ENCODE data around the gene PHF24. TPM values are rescaled to one million over a fixed set of nuclear protein-coding genes. Genes with fewer than 3 reads are reported as not detected.
A peak's percentile ranks its signal among the peaks of the same experiment; 100 is the strongest.

PHF24 gene
- total RNA-seq, 1 experiment from 2014 or later: not detected

DNA sequence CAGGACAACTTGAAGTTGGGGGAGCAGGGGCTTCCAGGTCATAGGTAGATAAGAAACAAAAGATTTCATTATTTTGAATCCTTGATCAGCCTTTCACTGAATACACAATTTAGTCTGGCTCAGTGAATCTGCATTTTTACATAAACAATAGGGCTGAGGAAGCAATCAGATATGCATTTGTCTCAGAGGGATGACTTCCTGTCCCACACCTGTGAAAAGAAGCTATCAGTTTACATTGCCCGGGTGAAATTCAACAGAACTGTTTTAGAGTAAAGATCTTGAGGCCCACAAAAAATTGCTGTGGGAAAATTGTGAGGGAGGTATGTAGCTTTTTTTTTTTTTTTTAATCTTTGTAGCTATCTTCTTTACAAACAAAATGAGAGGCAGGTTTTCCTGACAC lies 69.8 kb downstream of the PHF24 start:
- H3K27ac Mint-ChIP-seq (ENCODE audit: low read depth, unreplicated experiment): no peak overlapping the region

GRCh38 chr9:35028341-35028740 lies 70.3 kb downstream of the PHF24 start:
- peaks cover 12% of the 10 kb centered on the region for H3K4me1 Mint-ChIP-seq (ENCODE audit: insufficient read depth, unreplicated experiment)
- no peaks in the 10 kb centered on the region for H3K27me3 Mint-ChIP-seq (ENCODE audit: insufficient read depth, unreplicated experiment)
- no peak overlapping the region for H3K4me3 Mint-ChIP-seq (ENCODE audit: unreplicated experiment)
- no peak overlapping the region for H3K27ac Mint-ChIP-seq (ENCODE audit: low read depth, unreplicated experiment)
- intact Hi-C loops (cut with micrococcal nuclease): no loop called here
- peaks cover 12% of the 10 kb centered on the region for H3K36me3 Mint-ChIP-seq (ENCODE audit: insufficient read depth, unreplicated experiment)
- ChIA-PET CTCF (interaction anchor here (0.6 to 2.3 kb wide), 4 partner anchors 22 to 389 kb away, joined by 3 to 12 read pairs (median 6); partner anchors contain the start of gene DNAJB5), POLR2A (interaction anchor here (1.4 kb wide), 1 partner anchor 14 kb away, joined by 3 read pairs; a partner anchor contains a TSS)
- no TSS peak for BruUV-seq (replicated peaks)
- no peak for TF ChIP-seq CTCF (IDR thresholded peaks at IDR 0.05; ENCODE audit: unreplicated experiment)
- H3K9me3 Mint-ChIP-seq (ENCODE audit: unreplicated experiment): no peaks in the 10 kb centered on the region
- DNase-seq (ENCODE audit: unreplicated experiment): no peak

More for the DNA sequence above, 69.8 kb downstream of the PHF24 start:
- no TSS peak for BruUV-seq (replicated peaks)
- no peak overlapping the region for H3K4me3 Mint-ChIP-seq (ENCODE audit: unreplicated experiment)
- no peaks in the 10 kb centered on the region for H3K9me3 Mint-ChIP-seq (ENCODE audit: unreplicated experiment)
- TF ChIP-seq CTCF (IDR thresholded peaks at IDR 0.05; ENCODE audit: unreplicated experiment): no peak
- H3K27me3 Mint-ChIP-seq (ENCODE audit: insufficient read depth, unreplicated experiment): no peaks in the 10 kb centered on the region
- no peak for DNase-seq (ENCODE audit: unreplicated experiment)
- ChIA-PET POLR2A (no interaction called here), CTCF (interaction anchor here (0.7 to 2.3 kb wide), 4 partner anchors 23 to 129 kb away, joined by 3 to 12 read pairs (median 6); no protein-coding TSS in a partner anchor)
- peaks cover 12% of the 10 kb centered on the region for H3K4me1 Mint-ChIP-seq (ENCODE audit: insufficient read depth, unreplicated experiment)
- intact Hi-C loops (cut with micrococcal nuclease): no loop called here
- peaks cover 9% of the 10 kb centered on the region for H3K36me3 Mint-ChIP-seq (ENCODE audit: insufficient read depth, unreplicated experiment)

GRCh38 chr9:35029241-35029640 lies 71.2 kb downstream of the PHF24 start:
- H3K9me3 Mint-ChIP-seq (ENCODE audit: unreplicated experiment): no peaks in the 10 kb centered on the region
- CTCF ChIA-PET: interaction anchor here (0.6 to 2.3 kb wide), 4 partner anchors 22 to 365 kb away, joined by 3 to 12 read pairs (median 4); no protein-coding TSS in a partner anchor
- H3K27ac Mint-ChIP-seq (ENCODE audit: low read depth, unreplicated experiment): no peak overlapping the region
- H3K4me1 Mint-ChIP-seq (ENCODE audit: insufficient read depth, unreplicated experiment): peaks cover 12% of the 10 kb centered on the region
- no peak for TF ChIP-seq CTCF (IDR thresholded peaks at IDR 0.05; ENCODE audit: unreplicated experiment)
- peaks cover 7% of the 10 kb centered on the region for H3K36me3 Mint-ChIP-seq (ENCODE audit: insufficient read depth, unreplicated experiment)
- POLR2A ChIA-PET: interaction anchor here (1.4 kb wide), 1 partner anchor 13 kb away, joined by 3 read pairs; a partner anchor contains a TSS
- peak; percentile 25 for DNase-seq (ENCODE audit: unreplicated experiment)
- no peak overlapping the region for H3K4me3 Mint-ChIP-seq (ENCODE audit: unreplicated experiment)
- intact Hi-C loops (cut with micrococcal nuclease): no loop called here
- BruUV-seq (replicated peaks): no TSS peak
- no peaks in the 10 kb centered on the region for H3K27me3 Mint-ChIP-seq (ENCODE audit: insufficient read depth, unreplicated experiment)

- intact Hi-C loops (cut with micrococcal nuclease): no loop called here
- TF ChIP-seq CTCF (IDR thresholded peaks at IDR 0.05; ENCODE audit: unreplicated experiment): no peak
- ChIA-PET CTCF (interaction anchor here (1.2 to 2.3 kb wide), 3 partner anchors 21 to 45 kb away, joined by 3 to 12 read pairs (median 3); no protein-coding TSS in a partner anchor), POLR2A (interaction anchor here (0.9 kb wide), 1 partner anchor 9 kb away, joined by 4 read pairs; no protein-coding TSS in a partner anchor)
- H3K36me3 Mint-ChIP-seq (ENCODE audit: insufficient read depth, unreplicated experiment): peaks cover 7% of the 10 kb centered on the region
- no peak overlapping the region for H3K27ac Mint-ChIP-seq (ENCODE audit: low read depth, unreplicated experiment)
- H3K4me1 Mint-ChIP-seq (ENCODE audit: insufficient read depth, unreplicated experiment): peaks cover 9% of the 10 kb centered on the region
- peak; percentile 24 for DNase-seq (ENCODE audit: unreplicated experiment)
- no peaks in the 10 kb centered on the region for H3K9me3 Mint-ChIP-seq (ENCODE audit: unreplicated experiment)
- H3K4me3 Mint-ChIP-seq (ENCODE audit: unreplicated experiment): no peak overlapping the region
- no peaks in the 10 kb centered on the region for H3K27me3 Mint-ChIP-seq (ENCODE audit: insufficient read depth, unreplicated experiment)
- BruUV-seq (replicated peaks): no TSS peak
Observed at GRCh38 chr9:35029852-35030251, 71.8 kb downstream of the PHF24 start.

Other genes with a start within 250 kb of the PHF24 start
- not detected in 2 replicates for gene CCL21, start 248.1 kb upstream of the PHF24 start, total RNA-seq (2022)
- gene DNAJB5, start 31.5 kb downstream of the PHF24 start, total RNA-seq (2022): 2.2 and 2.9 TPM in 2 replicates
- gene VCP, start 114.3 kb downstream of the PHF24 start, total RNA-seq (2022): 146 and 156 TPM in 2 replicates
- gene FANCG, start 121.7 kb downstream of the PHF24 start, total RNA-seq (2022): 20.2 and 21.2 TPM in 2 replicates
- gene PIGO, start 138.3 kb downstream of the PHF24 start, total RNA-seq (2022): 34.8 and 39.2 TPM in 2 replicates
- gene STOML2, start 144.8 kb downstream of the PHF24 start, total RNA-seq (2022): 203 and 209 TPM in 2 replicates
- gene ATOSB, start 157.6 kb downstream of the PHF24 start, total RNA-seq (2022): 26.0 and 36.2 TPM in 2 replicates
- gene UNC13B, start 203.7 kb downstream of the PHF24 start, total RNA-seq (2022): 20.6 and 22.9 TPM in 2 replicates

Measured in MCF 10A (cell line).